Stimulated activated CD4-positive, alpha-beta T cell treated with anti-CD3 and anti-CD28 coated beads, Interleukin-12 subunit alpha, Interleukin-12 subunit beta, amount 100 ng/mL, for 24 hours (primary cell): ENCODE results near the gene TCP11L2.
"Not testable (repeated sequence)": the region's sequence is repeated elsewhere in the genome, so short reads cannot be mapped to it uniquely, and the experiment has no call there.

Experiments used
- DNase-seq, 2 experiments: peaks; one replicate each; pipeline ENCODE4 v3.0.0-alpha.2; 2020; ENCODE audit warnings: low read depth in 2 of 2

TCP11L2 gene

DNA sequence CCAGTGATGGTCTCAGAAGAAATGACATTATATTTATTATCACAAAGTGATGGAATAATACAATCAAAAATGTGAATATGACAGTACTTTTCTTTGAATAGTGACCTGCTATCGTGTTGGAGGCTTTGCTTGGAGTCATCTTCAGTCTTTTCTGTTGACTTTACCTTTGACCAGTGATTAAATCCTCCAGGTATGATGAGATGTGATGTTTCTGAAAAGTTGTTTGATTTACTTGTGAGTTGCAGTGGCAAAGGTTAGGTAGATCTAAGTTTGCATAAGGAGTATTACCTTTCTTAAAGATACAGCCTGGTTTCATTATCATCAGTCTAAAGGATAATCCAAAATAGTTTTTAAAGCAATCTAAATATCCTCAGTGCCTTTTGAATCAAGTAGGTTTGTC is 4.6 kb downstream of the TCP11L2 start:
- no peak for DNase-seq

DNA sequence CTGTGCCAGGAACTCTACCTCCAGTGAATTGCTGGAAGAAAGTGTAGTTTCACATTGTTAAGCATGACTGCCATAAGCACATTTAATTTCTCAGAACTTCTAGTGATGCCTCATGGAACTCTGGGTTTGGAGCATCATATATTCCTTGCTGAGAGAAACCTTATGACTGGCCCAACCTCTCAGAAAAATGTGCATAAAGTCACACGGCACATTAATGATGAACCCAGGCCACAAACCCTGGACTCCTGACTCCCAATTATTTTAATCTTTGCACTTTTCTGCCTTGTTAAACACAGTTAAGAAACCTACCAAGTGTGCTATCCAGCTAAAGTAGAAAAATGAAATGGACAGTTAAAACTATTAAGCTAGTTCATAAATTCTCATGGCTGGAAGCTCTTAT is 5.6 kb downstream of the TCP11L2 start:
- no peak for DNase-seq

DNA sequence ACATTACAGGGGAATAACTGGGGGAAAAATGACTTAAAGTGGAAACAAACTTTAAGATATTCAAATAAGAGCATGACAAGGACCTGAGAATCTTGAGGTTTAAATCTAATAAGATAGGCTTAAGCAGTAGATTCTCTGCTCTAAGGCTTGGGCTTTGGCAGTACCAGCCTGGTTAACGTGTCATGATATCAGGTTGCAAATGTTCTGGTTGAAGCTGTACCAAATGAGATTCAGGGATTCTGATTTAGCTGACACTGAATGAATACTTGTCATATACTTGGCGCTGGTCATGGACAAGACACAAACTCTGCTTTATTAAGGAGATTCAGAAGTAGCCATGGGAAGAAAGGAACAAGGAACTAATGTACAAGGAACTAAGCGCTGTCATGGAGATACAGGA is 6.1 kb downstream of the TCP11L2 start:
- DNase-seq = no peak

DNA sequence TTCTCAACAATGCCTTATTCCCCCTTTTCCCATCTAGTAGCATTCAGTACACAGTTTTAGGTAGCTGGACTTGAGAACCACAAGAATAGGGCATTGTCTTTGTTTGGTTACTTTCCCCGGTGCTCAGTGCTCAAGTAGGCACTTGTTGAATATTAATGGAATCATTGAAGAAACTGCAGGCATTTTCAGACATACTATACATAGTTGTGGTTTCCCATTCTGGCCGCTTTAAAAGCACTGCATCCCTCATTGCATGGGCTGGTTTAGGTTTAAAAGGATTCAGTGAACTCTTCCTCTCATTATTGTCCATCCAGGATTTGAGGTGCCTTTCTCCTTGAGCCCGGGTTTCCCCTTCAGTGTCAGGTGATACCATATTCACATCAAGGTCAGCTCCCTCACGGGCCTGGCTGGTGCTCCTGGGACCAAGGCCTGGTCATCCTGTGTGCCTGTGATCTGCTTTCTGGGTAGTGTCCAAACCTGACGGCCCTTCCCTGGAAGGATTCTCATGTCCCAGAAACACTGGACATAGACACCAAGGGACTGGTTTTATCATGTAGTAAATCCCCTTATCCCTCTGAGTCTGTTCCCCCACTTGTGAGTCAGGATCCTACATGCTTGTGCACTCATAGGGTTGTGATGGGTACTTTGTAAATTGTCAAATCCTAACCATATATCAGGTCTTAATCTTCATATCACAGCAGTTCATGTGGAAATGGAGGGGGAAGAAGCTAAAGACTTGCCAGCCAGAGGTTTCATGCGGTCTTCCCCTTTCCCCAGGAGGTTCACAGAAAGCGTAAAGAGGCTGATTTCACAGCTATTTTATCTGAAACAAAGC is 7.4 kb downstream of the TCP11L2 start:
- DNase-seq = no peak

DNA sequence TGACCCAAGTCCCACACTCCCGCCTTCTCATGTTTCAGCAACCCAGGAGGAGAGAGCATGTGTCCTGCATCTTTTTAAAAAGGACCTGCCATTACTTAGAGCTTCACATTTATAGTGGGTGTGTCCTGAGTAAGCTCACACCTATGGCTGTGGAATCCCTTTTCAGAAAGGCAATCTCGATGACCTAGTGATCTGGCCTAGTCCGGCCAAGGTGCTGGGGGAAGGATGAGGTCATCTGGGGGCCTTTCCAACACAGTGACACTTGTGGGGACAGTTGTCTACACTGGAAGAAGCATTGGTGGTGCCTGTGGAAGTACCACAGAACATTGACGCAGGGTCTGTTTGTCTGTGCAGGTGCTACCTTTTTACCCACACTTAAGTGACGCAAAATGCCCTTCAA is 8.2 kb downstream of the TCP11L2 start:
- DNase-seq = no peak

DNA sequence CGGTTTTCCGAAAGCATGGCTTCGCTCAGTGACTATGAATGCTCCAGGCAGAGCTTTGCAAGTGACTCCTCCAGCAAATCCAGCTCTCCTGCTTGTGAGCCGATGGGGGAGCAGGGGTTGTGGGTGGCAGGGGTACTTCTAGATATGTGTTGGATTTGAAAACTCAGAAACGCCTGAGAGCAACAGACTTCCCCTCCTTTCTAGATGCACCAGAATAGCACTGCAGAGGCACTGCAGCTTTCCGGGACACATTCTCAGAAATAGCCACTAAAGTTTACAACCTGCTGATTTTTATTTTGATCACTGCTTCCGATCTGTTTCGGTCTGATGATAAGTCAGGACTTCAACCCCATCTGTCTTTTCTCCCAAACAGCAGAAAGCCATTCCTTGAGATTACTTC is 8.6 kb downstream of the TCP11L2 start:
- no peak for DNase-seq

DNA sequence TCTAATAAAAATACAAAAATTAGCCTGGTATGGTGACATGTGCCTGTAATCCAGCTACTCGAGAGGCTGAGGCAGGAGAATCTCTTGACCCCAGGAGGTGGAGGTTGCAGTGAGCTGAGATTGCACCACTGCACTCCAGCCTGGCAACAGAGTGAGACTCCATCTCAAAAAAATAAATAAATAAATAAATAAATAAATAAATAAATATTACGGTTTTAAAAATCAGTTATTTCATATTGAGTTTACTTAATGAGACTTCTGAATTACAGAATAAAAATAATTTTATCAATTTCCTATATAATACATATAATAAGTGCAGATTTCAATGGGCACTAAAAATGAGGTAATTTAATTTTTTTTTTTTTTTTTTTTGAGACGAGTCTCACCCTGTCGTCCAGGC is 10.9 kb downstream of the TCP11L2 start:
- not testable (repeated sequence) for DNase-seq

DNA sequence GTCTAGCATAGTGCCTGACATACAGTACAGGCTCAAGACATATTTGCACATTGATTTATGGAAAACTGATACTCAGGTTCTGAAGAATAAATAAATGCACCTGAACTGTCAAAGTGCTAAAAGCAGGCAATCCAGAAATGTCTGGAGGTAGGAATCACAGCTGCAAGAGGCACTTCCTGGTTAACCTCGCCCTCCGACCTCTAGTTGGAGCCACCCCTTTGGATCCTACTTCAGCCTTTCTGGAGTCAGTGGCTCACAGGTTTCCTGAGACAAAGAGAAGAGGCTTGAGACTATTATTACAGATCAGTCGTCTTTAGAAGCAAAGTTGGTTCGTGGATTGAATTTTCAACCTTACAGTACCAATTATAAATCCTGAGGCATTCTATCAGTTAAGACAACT is 13.0 kb downstream of the TCP11L2 start:
- DNase-seq = no peak

DNA sequence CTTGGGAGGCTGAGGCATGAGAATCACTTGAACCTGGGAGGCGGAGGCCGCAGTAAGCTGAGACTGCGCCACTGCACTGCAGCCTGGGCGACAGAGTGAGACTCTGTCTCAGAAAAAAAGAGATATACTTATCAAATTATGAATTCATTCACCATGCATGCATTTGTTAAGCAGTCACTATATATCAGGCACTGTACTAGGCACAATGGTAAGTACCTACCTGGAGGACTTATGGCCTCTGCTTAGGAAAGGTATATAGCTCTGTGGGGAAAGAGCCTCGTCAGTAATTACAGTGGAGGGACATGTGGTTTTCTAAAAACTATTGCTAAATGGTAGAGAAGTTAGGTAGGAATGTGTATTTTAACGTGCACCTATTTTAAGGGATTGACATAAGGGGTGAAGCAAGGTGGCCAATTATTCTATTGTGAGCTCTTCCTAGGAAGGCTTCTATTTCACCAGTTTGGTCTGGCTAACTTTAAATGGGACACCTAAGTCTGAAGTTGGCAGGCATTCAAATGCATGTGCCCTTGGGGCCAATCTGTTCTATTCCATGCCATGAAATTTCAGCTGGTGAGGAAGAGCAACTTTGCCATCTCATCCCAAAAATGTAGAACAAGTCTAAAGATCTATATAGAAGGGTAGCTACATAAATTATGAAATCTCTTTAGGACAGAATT is 15.0 kb downstream of the TCP11L2 start:
- no peak for DNase-seq

DNA sequence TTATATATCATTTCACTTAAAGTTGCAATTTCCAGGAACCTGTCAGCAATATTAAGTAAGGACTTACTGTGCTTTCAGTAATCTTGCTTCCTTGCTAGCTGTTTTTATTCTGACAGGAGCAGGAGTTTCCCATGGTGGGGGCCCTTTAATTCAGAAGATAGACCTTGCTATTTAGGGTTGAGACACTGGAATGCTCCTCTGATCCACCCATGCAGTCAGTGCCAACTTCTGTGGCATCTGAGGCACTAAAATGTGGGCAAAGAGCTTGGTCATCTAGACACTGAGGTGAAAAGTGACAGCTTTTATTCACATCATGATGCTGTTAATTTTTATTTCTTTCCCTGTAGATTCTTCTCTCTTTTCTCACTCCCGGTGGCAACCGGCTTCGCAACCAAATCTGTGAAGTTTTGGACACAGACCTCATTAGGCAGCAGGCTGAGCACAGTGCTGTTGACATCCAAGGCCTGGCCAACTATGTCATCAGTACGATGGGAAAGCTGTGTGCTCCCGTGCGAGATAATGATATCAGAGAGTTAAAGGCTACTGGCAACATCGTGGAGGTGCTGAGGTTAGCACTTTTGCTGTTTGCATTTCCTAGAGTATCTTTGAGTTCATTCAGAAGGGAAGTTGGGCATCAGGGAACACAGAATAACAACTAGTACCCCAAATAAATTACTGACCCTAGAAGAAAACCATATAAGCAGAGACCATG is 18.8 kb downstream of the TCP11L2 start:
- no peak for DNase-seq

DNA sequence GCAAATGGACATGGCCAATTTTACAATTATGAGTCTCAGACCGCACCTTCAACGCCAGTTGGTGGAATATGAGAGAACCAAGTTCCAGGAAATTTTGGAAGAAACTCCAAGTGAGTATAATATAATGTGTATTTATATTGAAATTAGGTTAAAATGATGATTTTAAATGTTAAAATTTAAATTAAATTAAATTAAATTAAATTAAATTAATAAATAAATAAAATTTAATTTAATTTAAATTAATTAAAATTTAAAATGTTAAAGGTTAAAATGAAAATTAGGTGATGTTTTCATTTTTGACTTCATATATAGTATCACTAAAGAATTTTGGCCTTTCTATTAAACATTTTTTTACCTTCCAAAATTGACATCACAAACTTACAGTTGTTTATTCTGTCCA is 21.0 kb downstream of the TCP11L2 start:
- DNase-seq = no peak

DNA sequence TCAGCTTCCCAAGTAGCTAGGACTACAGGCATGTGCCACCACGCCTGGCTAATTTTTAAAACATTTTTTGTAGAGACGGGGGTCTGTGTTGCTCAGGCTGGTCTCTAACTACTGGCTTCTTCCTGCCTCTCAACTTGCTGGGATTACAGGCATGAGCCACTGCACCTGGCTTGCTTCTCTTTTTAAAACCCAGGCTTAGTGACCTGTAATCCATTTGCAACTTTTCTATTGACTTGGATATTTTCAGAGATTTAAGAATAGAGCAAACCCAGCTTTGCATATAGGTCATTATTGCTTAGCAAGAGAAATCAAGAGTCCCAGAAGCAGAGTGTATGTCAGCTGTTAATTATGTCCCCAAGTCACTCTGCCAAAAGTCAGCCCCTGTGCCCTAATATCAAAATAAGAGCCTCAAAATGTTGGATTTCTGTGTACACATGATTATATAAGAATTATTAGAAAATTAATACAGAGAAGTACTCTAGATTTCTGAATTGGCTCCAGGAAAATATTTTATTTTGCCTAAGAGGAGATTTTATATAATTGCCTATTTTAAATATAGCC is 24.9 kb downstream of the TCP11L2 start:
- no peak for DNase-seq

DNA sequence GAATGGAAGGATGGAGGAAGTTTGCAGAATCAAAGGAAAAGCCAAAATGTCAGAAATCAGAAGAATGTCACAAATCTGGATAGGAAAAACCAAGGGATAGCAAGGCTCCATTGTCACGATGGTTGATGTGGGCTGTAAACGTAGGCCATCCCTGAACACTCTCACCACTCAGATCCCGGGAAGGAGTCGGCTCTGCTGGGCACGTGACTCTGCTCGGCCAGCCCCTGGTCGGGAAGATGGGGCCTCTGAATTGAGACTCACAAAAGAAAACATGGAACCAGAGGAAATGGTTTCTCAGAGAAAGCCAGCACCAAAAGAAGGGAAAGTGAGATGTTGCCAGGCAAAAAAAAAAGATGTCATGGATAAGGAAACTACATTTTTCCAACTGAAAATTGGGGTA is 26.2 kb downstream of the TCP11L2 start:
- DNase-seq = no peak

DNA sequence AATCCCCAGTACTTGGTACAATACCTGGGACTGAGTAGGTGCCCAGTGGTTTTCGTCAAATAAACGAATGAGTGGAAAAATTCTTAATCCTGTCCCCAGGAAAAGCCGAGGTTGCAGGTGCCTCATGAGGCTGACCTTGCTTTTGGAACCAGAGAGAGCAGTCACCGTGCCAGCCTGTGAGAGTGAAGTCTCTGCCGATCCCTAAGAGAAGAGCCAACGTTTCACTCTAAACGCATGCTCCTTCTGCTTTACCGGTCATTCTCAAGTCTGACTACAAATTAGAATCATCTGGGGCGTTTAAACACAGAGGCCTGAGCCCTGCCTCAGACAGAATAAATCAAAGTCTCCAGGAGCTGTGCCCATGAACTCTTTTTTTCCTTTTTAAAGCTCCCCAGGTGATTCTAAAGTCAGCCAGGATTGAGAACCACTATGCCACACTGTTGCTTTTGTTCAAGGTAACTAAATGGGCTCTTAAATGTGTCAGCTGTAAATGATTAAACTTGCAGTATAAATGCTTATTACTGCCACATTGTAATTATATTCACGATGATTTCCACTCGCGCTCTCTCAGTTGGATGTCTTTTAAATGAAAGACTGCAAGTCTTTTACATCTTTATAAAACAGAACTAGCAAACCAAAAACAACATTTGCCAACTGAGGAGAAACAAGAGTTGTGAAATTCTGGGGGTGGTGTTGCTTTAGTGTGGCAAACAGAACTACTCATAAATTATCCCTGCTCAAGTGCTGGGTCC is 26.9 kb downstream of the TCP11L2 start:
- DNase-seq = no peak

DNA sequence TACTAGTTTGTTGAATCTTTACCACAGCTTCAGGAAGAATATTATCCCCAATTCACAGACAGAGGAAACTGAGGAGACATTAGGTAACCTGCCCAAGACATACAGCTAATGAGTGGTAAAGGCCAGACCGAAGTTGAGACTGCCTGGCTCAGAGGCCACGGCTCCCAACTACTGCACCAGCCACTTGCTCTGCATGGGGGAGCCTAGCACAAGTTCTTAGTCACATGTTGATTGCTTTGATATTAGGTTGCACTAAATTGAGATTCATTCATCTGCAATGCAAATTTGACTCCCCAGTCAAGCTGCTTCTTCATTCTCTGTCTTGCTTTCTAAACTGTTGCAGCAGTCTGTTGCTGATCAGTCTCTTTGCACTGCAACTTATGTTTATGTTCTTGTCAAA is 29.1 kb downstream of the TCP11L2 start:
- no peak for DNase-seq

DNA sequence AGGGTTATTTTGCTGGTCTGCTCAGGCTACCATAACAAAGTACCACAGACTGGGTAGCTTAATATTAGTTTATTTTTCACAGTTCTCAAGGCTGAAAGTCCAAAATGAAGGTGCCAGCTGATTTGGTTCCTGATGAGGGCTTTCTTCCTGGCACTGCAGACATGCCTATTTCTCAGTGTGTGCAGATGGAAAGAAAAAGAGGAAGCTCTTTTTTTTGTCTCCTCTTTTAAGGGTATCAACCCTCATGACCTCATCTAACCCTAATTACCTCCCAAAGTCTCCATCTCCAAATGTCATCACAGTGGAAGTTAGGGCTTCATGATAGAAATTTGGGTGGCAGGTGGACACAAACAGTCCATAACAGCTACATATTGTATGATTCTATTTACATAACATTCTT is 30.0 kb downstream of the TCP11L2 start:
- no peak for DNase-seq

DNA sequence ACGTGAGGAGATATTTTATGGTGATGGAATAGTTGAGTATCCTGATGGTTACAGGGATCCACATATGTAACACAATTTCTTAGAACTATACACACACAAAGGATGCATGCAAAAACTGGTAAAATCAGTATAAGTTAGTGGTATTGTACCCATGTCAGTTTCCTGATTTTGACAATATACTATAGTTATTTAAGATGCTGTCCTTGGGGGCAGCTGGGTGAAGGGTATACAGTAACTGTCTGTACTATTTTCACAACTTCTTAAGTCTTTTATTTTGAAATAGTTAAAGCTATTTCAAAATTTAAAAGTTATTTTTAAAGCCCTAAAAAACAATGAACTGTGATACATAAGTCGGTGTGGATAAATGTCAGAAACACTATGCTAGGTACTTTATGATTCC is 30.5 kb downstream of the TCP11L2 start:
- DNase-seq = no peak

DNA sequence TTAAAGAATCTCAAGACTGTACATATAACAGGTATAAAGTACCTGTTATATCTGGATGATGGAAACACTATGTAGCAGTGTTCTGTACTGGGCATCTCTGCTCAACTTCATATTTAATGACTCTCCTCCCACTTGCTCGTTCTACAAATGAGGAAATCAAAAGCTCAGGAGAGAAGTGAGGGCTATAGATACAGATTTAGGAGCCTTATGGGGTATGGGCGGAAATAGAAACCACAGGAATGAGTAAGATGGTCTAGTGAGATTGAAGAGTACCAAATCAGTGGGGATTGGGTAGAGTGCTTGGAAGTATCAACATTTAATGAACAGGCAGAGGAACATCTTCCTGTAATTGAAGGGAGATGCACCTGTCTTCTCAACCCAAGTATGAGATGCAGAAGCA is 31.2 kb downstream of the TCP11L2 start:
- no peak for DNase-seq

DNA sequence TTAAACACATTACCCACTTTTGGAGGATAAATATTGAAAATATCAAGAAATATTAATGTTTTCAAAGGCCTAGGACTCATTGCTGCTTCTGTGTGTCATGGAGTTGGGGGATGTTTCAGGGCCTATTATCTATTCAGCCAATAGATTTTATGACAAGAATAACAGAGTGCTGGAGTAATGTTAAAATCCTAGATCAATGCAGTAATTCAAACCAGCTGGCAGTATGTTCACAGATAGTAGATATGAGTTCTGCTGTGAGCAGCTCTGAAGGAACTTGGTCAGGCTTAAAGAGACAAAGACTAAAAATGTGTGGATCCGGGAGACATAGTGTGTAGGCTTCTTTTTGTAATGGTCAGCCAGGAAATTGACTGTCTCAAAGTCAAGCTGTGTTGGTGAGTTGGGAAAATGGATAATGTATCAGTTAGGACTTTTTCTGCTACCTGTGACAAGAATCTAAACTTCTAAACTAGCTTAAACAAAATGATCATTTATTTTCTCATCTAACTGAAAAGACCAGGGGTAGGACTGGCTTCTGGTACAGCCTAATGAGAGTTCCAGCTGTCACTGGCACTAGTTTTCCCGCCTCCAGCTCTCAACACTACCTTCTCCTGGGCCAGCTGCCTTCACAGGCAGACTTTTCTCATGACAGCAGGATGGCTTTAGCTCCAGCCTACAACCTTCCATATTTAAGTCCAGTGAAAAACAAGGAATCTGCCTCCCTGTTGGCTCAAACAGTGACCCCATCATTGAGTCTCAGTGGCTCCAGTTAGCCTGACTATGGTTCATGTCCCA is 38.7 kb downstream of the TCP11L2 start:
- DNase-seq = no peak

DNA sequence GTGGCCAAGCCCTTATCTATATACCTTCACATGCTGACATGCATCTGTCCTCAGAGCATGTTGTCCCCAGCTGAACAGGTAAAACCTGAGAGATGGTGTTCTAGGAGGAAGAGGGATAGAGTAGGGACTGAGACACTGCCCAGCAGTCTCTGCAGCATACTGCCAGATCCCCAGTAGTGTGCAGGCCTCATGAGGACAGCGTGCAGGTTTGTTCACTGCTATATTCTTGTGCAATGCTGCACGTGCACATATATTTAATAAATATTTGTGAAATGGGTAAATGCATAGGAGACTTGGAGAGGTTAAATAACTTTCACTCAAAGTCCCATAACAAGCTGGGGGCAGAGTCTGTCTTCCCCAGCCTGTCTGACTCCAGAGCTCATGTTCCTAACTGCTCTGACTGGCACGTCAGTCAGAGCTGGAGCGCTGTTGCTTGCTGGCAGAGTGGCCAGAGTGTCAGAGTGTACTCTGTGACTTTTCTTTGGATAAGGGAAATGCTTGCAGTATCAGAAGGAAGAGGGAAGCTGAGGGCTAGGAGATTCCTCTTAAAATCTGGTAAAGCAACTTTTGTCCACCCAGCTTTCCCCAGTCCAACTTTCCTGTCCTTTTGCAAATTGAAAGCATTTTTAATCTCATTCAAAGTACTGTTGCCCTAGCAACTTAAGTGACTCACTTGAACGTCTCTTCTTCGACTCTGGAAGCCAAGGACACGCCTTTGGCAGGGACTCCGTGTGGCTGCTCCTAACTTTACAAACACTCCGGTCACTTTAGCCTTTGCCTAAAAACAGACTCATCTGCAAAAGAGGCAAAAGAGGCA is 40.1 kb downstream of the TCP11L2 start:
- no peak for DNase-seq
